SK-N-SH (cell line): ENCODE data around the gene CCDC34. TPM values are rescaled to one million over a fixed set of nuclear protein-coding genes. Genes with fewer than 3 reads are reported as not detected.

Experiments used
- CTCF ChIA-PET: fragments of 300-600, 350-600 bp; formaldehyde crosslinking; extraction: SDS; loops from one replicate; lab custom pipeline; 2021; lab: Yijun Ruan, JAX
- POLR2A ChIA-PET: fragments of 350-600 bp; sonication (Branson Sonifier 250); formaldehyde crosslinking; extraction: SDS; loops from one replicate; lab custom pipeline; 2020; ENCODE audit warnings: antibody characterized with exemption, inconsistent platforms; lab: Yijun Ruan, JAX
- DNase-seq: peaks from one replicate; pipeline ENCODE4 v3.0.0; 2012
- H2AFZ ChIP-seq: fragments of 200-600 bp; sonication (generic); 2 replicates; pipeline ENCODE4 v1.8.1; 2016; ENCODE audit warnings: antibody characterized with exemption, mild to moderate bottlenecking, low read depth
- H3F3A ChIP-seq: fragments of 200-600 bp; sonication (generic); replicated peaks from 2 replicates; pipeline ENCODE3; 2016; ENCODE audit warnings: antibody characterized with exemption, mild to moderate bottlenecking; ENCODE audit not compliant: insufficient read depth
- H3K27ac ChIP-seq, 2 experiments: fragments of 200-500 bp in 1 of 2; fragments of 200-600 bp in 1 of 2; sonication (Bioruptor generic) in 1 of 2; sonication (generic), shearing (Covaris generic) in 1 of 2; 2 replicates each; pipeline versions ENCODE4 v1.5.1 to v1.6.1; 2014 to 2016; ENCODE audit warnings: low read depth in 2 of 2, inconsistent platforms in 1 of 2, low read length in 1 of 2, mild to moderate bottlenecking in 1 of 2, mixed read lengths in 1 of 2
- H3K27me3 ChIP-seq: fragments of 200-600 bp; sonication (generic), shearing (Covaris generic); 2 replicates; pipeline ENCODE4 v1.6.1; 2016; ENCODE audit warnings: mixed run types; ENCODE audit not compliant: insufficient read depth
- H3K36me3 ChIP-seq, 2 experiments: fragments of 200-500 bp in 1 of 2; fragments of 200-600 bp in 1 of 2; sonication (Bioruptor generic) in 1 of 2; sonication (generic) in 1 of 2; replicated peaks in 1 of 2; 2 replicates each; pipeline versions ENCODE3 to v1.5.1; 2014 to 2016; ENCODE audit warnings: low read length in 1 of 2, mild to moderate bottlenecking in 1 of 2; ENCODE audit not compliant: insufficient read depth in 2 of 2, control insufficient read depth in 1 of 2
- H3K4me1 ChIP-seq, 2 experiments: fragments of 200-500 bp in 1 of 2; fragments of 200-600 bp in 1 of 2; sonication (Bioruptor generic) in 1 of 2; sonication (generic), shearing (Covaris generic) in 1 of 2; 2 replicates each; pipeline versions ENCODE4 v1.5.1 to v1.6.1; 2014 to 2016; ENCODE audit warnings: low read depth in 1 of 2, low read length in 1 of 2, mixed run types in 1 of 2; ENCODE audit not compliant: insufficient read depth in 2 of 2, control insufficient read depth in 1 of 2
- H3K4me2 ChIP-seq: fragments of 200-600 bp; sonication (generic), shearing (Covaris generic); 2 replicates; pipeline ENCODE4 v1.6.1; 2017; ENCODE audit warnings: mixed run types
- H3K4me3 ChIP-seq, 2 experiments: fragments of 200-500 bp in 1 of 2; fragments of 200-600 bp in 1 of 2; sonication (Bioruptor generic) in 1 of 2; sonication (generic), shearing (Covaris generic) in 1 of 2; 2 replicates each; pipeline versions ENCODE4 v1.5.1 to v1.8.1; 2014 to 2016; ENCODE audit warnings: low read depth in 2 of 2, inconsistent platforms in 1 of 2, low read length in 1 of 2, mild to moderate bottlenecking in 1 of 2, mixed read lengths in 1 of 2, moderate library complexity in 1 of 2
- H3K79me2 ChIP-seq: fragments of 200-600 bp; sonication (generic); 2 replicates; pipeline ENCODE4 v1.8.1; 2017; ENCODE audit warnings: mild to moderate bottlenecking; ENCODE audit not compliant: insufficient read depth
- H3K9ac ChIP-seq: fragments of 200-600 bp; sonication (generic); 2 replicates; pipeline ENCODE4 v1.6.1; 2017; ENCODE audit warnings: mixed run types
- H3K9me2 ChIP-seq: fragments of 200-600 bp; sonication (generic); 2 replicates; pipeline ENCODE4 v1.6.1; 2017; ENCODE audit warnings: mixed run types
- H3K9me3 ChIP-seq: fragments of 200-600 bp; sonication (generic); 2 replicates; pipeline ENCODE4 v1.6.1; 2017; ENCODE audit warnings: mixed run types, mild to moderate bottlenecking, moderate library complexity
- H4K20me1 ChIP-seq: fragments of 200-600 bp; sonication (generic); 2 replicates; pipeline ENCODE4 v1.6.1; 2017; ENCODE audit warnings: mild to moderate bottlenecking, mixed run types; ENCODE audit not compliant: insufficient read depth
- CHD2 ChIP-seq: fragments of 150-350 bp; IDR thresholded peaks from 2 replicates; pipeline ENCODE4 v1.6.1; 2018; ENCODE audit warnings: low read length; ENCODE audit not compliant: partially characterized antibody
- NFIC ChIP-seq: IDR thresholded peaks from 2 replicates; pipeline ENCODE4 v1.4.0; 2012; ENCODE audit warnings: borderline replicate concordance
- POLR2AphosphoS5 ChIP-seq: IDR thresholded peaks from 2 replicates; pipeline ENCODE4 v1.6.1; 2012; ENCODE audit warnings: low read depth, low read length
- SIN3A ChIP-seq: IDR thresholded peaks from 2 replicates; pipeline ENCODE4 v1.6.1; 2012; ENCODE audit warnings: low read depth, mild to moderate bottlenecking, low read length, moderate library complexity, borderline replicate concordance
- TAF1 ChIP-seq: IDR thresholded peaks from 2 replicates; pipeline ENCODE4 v1.6.1; 2012; ENCODE audit warnings: low read depth, mild to moderate bottlenecking, low read length, moderate library complexity, borderline replicate concordance
- WGBS: methylation state at CpG from one replicate; pipeline ENCODE4 v1.1.6; 2017; ENCODE audit warnings: low lambda C conversion rate; 5-methylcytosine and 5-hydroxymethylcytosine counted together
- polyA plus RNA-seq, 3 experiments: library from polyadenylated mRNA; depleted of rRNA; stranded (reverse); fragments of >200 nt; gene quantifications; 2 replicates each; pipeline ENCODE4 v1.2.3, GENCODE V29; 2012
- TF ChIP-seq, protein P1 (sequence below): IDR thresholded peaks from 2 replicates; pipeline ENCODE4; 2012
- TF ChIP-seq, protein P2 (sequence below): IDR thresholded peaks from 2 replicates; pipeline ENCODE4 v1.6.1; 2012; ENCODE audit warnings: mild to moderate bottlenecking, low read depth, low read length, moderate library complexity

CCDC34 gene
- polyA plus RNA-seq, 1 of the 3 experiments (the other 2 are of a cell fraction), result 6.7 TPM

DNA sequence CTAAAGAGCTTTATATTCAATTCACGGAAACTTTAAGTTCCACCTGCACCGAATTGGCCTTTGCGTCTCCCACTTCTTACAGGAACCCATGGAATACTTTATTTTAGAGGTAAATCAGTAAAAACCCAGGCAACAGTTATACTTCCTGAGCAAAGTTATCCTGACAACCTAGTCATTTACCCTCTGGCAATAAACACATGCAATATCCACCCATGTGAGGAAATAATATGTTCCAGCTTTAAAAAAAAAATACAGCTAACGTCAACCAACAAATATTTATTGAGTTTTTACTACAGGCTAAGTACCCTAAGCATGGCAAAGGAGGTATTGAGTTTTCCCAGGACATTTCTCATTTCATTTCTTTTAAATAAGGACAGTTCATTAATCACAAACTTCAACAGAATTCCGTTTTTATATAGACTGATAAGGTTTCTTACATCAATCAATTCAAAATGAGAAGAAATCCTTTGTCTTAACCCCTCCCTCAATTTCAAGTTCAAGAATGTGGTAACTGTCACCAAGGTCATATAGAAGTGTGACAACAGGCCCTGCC, 38.3 kb upstream of the CCDC34 start:
- POLR2A ChIA-PET, result no interaction called here
- no peak overlapping the region for H3K4me3 ChIP-seq
- H3K4me1 ChIP-seq, result peaks cover 0 to 20% of the 10 kb centered on the region in 2 experiments; a peak in 1 of 4 replicates
- H3F3A ChIP-seq, result no peaks in the 10 kb centered on the region
- no peaks in the 10 kb centered on the region for H3K79me2 ChIP-seq
- H3K9me3 ChIP-seq, result no peaks in the 10 kb centered on the region
- no peaks in the 10 kb centered on the region for H3K27me3 ChIP-seq
- H3K9me2 ChIP-seq, result no peaks in the 10 kb centered on the region
- no peak overlapping the region for H3K9ac ChIP-seq
- TF ChIP-seq, protein P1, sequence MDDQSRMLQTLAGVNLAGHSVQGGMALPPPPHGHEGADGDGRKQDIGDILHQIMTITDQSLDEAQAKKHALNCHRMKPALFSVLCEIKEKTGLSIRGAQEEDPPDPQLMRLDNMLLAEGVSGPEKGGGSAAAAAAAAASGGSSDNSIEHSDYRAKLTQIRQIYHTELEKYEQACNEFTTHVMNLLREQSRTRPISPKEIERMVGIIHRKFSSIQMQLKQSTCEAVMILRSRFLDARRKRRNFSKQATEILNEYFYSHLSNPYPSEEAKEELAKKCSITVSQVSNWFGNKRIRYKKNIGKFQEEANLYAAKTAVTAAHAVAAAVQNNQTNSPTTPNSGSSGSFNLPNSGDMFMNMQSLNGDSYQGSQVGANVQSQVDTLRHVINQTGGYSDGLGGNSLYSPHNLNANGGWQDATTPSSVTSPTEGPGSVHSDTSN, result no peak
- TF ChIP-seq POLR2AphosphoS5 (no peak), SIN3A (no peak)
- TF ChIP-seq, protein P2, sequence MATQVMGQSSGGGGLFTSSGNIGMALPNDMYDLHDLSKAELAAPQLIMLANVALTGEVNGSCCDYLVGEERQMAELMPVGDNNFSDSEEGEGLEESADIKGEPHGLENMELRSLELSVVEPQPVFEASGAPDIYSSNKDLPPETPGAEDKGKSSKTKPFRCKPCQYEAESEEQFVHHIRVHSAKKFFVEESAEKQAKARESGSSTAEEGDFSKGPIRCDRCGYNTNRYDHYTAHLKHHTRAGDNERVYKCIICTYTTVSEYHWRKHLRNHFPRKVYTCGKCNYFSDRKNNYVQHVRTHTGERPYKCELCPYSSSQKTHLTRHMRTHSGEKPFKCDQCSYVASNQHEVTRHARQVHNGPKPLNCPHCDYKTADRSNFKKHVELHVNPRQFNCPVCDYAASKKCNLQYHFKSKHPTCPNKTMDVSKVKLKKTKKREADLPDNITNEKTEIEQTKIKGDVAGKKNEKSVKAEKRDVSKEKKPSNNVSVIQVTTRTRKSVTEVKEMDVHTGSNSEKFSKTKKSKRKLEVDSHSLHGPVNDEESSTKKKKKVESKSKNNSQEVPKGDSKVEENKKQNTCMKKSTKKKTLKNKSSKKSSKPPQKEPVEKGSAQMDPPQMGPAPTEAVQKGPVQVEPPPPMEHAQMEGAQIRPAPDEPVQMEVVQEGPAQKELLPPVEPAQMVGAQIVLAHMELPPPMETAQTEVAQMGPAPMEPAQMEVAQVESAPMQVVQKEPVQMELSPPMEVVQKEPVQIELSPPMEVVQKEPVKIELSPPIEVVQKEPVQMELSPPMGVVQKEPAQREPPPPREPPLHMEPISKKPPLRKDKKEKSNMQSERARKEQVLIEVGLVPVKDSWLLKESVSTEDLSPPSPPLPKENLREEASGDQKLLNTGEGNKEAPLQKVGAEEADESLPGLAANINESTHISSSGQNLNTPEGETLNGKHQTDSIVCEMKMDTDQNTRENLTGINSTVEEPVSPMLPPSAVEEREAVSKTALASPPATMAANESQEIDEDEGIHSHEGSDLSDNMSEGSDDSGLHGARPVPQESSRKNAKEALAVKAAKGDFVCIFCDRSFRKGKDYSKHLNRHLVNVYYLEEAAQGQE, result no peak
- H3K4me2 ChIP-seq, result no peak overlapping the region
- CTCF ChIA-PET, result interaction anchor here (0.7 kb wide), 1 partner anchor 605 kb away, joined by 3 read pairs; no protein-coding TSS in a partner anchor
- WGBS, result 85% methylated on average over 5 of the region's 5 CpGs
- DNase-seq, result no peak
- H2AFZ ChIP-seq, result no peak overlapping the region
- H3K36me3 ChIP-seq, result no peaks in the 10 kb centered on the region
- no peak overlapping the region for H3K27ac ChIP-seq
- no peaks in the 10 kb centered on the region for H4K20me1 ChIP-seq

DNA sequence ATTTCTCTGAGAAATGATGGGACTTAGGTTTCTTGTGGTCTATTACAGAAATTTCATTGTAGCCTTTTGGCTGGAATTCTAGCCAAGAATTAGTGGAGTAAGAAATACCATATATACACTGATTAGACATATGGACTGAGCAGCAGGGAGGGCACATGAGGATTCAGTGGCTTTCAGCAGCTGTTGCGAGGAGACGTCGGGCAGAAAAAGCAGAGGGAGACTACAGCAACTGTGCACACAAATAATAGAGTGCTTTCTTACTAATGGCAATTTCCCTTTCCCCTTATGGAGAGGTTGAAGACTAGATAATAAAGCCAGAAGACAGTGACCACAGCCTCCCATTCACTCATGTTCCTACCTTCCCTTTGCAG, 35.4 kb upstream of the CCDC34 start:
- 98% methylated on average over 3 of the region's 3 CpGs for WGBS
- no peak overlapping the region for H2AFZ ChIP-seq
- H3K36me3 ChIP-seq, result no peaks in the 10 kb centered on the region
- ChIA-PET POLR2A (no interaction called here), CTCF (no interaction called here)
- TF ChIP-seq NFIC (no peak), TAF1 (no peak), CHD2 (no peak), POLR2AphosphoS5 (no peak)
- TF ChIP-seq, protein P2, result no peak
- no peaks in the 10 kb centered on the region for H3K79me2 ChIP-seq
- H3K9ac ChIP-seq, result no peak overlapping the region
- DNase-seq, result no peak
- no peaks in the 10 kb centered on the region for H3K9me3 ChIP-seq
- H3K27me3 ChIP-seq, result no peaks in the 10 kb centered on the region
- no peak overlapping the region for H3K4me3 ChIP-seq
- no peaks in the 10 kb centered on the region for H3K9me2 ChIP-seq
- H3K4me2 ChIP-seq, result no peak overlapping the region
- H3K4me1 ChIP-seq, result peaks cover 0 to 24% of the 10 kb centered on the region in 2 experiments; a peak in 2 of 4 replicates
- no peak overlapping the region for H3K27ac ChIP-seq
- no peaks in the 10 kb centered on the region for H3F3A ChIP-seq
- H4K20me1 ChIP-seq, result no peaks in the 10 kb centered on the region
